Right cardiac atrium (tissue), 5 donors: ENCODE results near the gene DIAPH3. TPM values are rescaled to one million over a fixed set of nuclear protein-coding genes. Genes with fewer than 3 reads are reported as not detected.

Experiments
- ATAC-seq, 2 donors: fragments of 200-7000 bp; cut with Tn5 transposase; one replicate each; pipeline versions ENCODE4 v1.8.0 to v1.9.1; 2020; ENCODE audit warnings: moderate library complexity in 2 of 2, mild to moderate bottlenecking in 1 of 2
- DNase-seq, 3 donors: peaks; one replicate each; pipeline ENCODE4 v3.0.0-alpha.2; 2020
- H3K27ac ChIP-seq: one replicate; pipeline ENCODE4 v1.5.1; 2013; ENCODE audit warnings: mild to moderate bottlenecking, low read length, control low read depth, moderate library complexity
- H3K27me3 ChIP-seq: one replicate; pipeline ENCODE4 v1.6.1; 2013; ENCODE audit not compliant: control insufficient read depth, insufficient read depth
- H3K4me1 ChIP-seq: one replicate; pipeline ENCODE4 v1.6.1; 2013; ENCODE audit warnings: low read length; ENCODE audit not compliant: control insufficient read depth, insufficient read depth
- H3K4me3 ChIP-seq: one replicate; pipeline ENCODE4 v1.5.1; 2013; ENCODE audit warnings: low read length, control low read depth
- H3K9me3 ChIP-seq: one replicate; pipeline ENCODE4 v1.6.1; 2013; ENCODE audit warnings: low read length; ENCODE audit not compliant: control insufficient read depth
- WGBS: extraction: QIAGEN DNeasy Blood & Tissue Kit; methylation state at CpG from one replicate; pipeline ENCODE4 v1.1.7; 2013; 5-methylcytosine and 5-hydroxymethylcytosine counted together
- intact Hi-C, 4 donors: fragments of 100-400 bp; cut with DNase I; formaldehyde crosslinking; loops; one replicate each; pipeline versions ENCODE4 v1.11.0 to v1.14.0; 2022 to 2023
- polyA plus RNA-seq: library from polyadenylated mRNA; stranded (reverse); fragments of 200-250 nt; gene quantifications from one replicate; pipeline ENCODE4 v1.2.3, GENCODE V29; 2013
- total RNA-seq, 4 donors: library from RNA; stranded (reverse); fragmentation: NEBNext Ultra II Directional; extraction: Animal tissue kit (Norgen Biotek cat#: 25700); gene quantifications; one replicate each; pipeline ENCODE4 v1.2.1, GENCODE V29; 2021
- donor health status: healthy with polysubstance abuse.
- donor health status: DM: no; HTN: yes; CAD: no.
- donor health status: DM: no; HTN: no; CAD: no.
- donor health status: DM: no; HTN: yes; CAD: no; lungs with severe emphysema.
- donor health status: DM: yes; HTN: yes; CAD: no.

DIAPH3 gene
- total and polyA plus RNA-seq, 5 donors: 0.09 to 0.46 (median 0.33) TPM

DNA sequence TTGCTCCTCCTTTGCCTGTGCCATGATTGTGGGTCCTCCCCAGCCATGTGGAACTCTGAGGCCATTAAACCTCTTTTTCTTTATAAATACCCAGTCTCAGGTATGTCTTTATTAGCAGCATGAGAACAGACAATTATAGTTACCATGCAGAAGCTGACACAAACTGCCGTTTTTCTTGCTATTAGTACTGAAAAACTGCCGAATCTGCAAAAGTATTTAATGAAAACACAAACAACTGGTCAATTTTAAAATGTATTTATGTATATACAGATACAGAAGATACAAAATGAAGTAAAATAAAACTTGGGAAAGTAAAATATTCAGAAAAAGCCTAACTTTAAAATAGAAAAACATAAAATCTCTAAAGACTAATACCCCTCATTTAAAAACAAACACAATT is 206.3 kb downstream of the DIAPH3 start:
- Histone ChIP-seq H3K4me1 (no peaks in the 10 kb centered on the region), H3K9me3 (peaks cover 2% of the 10 kb centered on the region), H3K4me3 (no peak overlapping the region), H3K27ac (no peak overlapping the region), H3K27me3 (no peaks in the 10 kb centered on the region)
- no peak for DNase-seq
- 95% methylated on average over 2 of the region's 2 CpGs for WGBS
- intact Hi-C loops: no loop called here
- no peak for ATAC-seq

GRCh38 chr13:59954601-59955000 is 209.1 kb downstream of the DIAPH3 start:
- H3K9me3 ChIP-seq: peaks cover 2% of the 10 kb centered on the region
- no peak overlapping the region for H3K27ac ChIP-seq
- no peak overlapping the region for H3K4me3 ChIP-seq
- DNase-seq: no peak
- no peaks in the 10 kb centered on the region for H3K4me1 ChIP-seq
- no peak for ATAC-seq
- intact Hi-C loops: no loop called here
- H3K27me3 ChIP-seq: no peaks in the 10 kb centered on the region

DNA sequence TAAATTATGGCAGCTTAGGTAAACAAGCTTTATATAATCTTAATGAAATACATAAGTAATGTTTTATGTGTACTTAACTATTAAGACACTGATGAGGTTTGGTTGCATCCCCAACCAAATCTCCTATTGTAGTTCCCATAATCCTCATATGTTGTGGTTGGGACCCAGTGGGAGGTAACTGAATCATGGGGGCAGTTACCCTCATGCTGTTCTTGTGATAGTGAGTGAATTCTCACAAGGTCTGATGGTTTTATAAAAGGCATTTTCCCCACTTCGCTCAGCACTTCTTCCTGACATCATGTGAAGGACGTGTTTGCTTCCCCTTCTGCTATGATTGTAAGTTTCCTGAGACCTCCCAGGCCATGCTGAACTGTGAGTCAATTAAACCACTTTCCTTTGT is 212.7 kb downstream of the DIAPH3 start:
- no peak for ATAC-seq
- Histone ChIP-seq H3K4me3 (no peak overlapping the region), H3K9me3 (no peaks in the 10 kb centered on the region), H3K27me3 (no peaks in the 10 kb centered on the region), H3K27ac (no peak overlapping the region), H3K4me1 (no peaks in the 10 kb centered on the region)
- no peak for DNase-seq
- intact Hi-C loops: no loop called here
- WGBS: 83% methylated on average over 2 of the region's 2 CpGs

DNA sequence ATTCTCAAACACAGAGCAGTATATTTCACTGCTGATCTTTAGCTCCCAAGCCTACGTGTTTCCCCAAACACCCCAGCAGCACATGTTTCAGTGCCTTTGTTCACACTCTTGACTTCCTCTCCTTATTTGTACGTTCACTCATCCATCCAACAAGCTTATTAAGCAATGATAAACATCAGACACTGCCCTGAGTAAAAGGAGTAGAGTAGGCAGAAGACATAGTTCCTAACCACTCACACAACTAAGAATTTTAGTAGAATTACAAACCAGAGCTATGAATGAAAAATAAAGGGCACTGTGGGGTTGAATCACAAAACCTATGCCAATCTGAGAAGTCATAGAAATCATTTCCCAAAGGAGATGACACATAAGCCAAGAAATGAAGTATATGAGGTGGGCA is 213.5 kb downstream of the DIAPH3 start:
- DNase-seq: no peak
- no peak overlapping the region for H3K4me3 ChIP-seq
- no peaks in the 10 kb centered on the region for H3K27me3 ChIP-seq
- no peaks in the 10 kb centered on the region for H3K4me1 ChIP-seq
- H3K27ac ChIP-seq: no peak overlapping the region
- ATAC-seq: no peak
- no peaks in the 10 kb centered on the region for H3K9me3 ChIP-seq
- WGBS: 83% methylated on average over 2 of the region's 2 CpGs
- intact Hi-C loops: no loop called here

DNA sequence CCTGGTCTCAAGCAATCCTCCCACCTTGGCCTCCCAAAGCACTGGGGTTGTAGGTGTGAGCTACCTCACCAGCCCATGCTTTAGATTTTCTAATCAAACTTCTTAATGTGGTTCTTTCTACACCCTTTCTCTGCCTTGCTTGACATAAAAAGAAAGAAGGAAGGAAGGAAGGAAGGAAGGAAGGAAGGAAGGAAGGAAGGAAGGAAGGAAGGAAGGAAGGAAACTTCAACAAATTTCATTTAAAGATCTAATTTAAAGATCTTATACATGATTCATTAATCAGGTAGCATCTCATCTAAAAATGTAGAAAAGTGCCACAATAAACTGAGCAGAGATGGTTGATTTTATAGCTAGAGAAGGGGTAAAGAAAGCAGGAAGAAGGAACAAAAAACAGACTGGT is 215.0 kb downstream of the DIAPH3 start:
- intact Hi-C loops: no loop called here
- Histone ChIP-seq H3K4me1 (no peaks in the 10 kb centered on the region), H3K4me3 (no peak overlapping the region), H3K27me3 (no peaks in the 10 kb centered on the region), H3K9me3 (no peaks in the 10 kb centered on the region), H3K27ac (no peak overlapping the region)
- ATAC-seq (no peak), DNase-seq (no peak)

- no peaks in the 10 kb centered on the region for H3K4me1 ChIP-seq
- no peaks in the 10 kb centered on the region for H3K9me3 ChIP-seq
- H3K4me3 ChIP-seq: no peak overlapping the region
- WGBS: 35% methylated on average over 4 of the region's 4 CpGs
- no peak overlapping the region for H3K27ac ChIP-seq
- intact Hi-C loops: no loop called here
- DNase-seq: no peak
- ATAC-seq: no peak
- H3K27me3 ChIP-seq: no peaks in the 10 kb centered on the region
Measured at GRCh38 chr13:59946944-59947343, 216.8 kb downstream of the DIAPH3 start.

GRCh38 chr13:59931621-59932020 is 232.1 kb downstream of the DIAPH3 start:
- no peak overlapping the region for H3K4me3 ChIP-seq
- no peak for ATAC-seq
- H3K27ac ChIP-seq: no peak overlapping the region
- H3K27me3 ChIP-seq: no peaks in the 10 kb centered on the region
- DNase-seq: no peak
- WGBS: 92% methylated on average over 1 of the region's 1 CpG
- intact Hi-C loops: no loop called here
- H3K9me3 ChIP-seq: no peaks in the 10 kb centered on the region
- H3K4me1 ChIP-seq: no peaks in the 10 kb centered on the region

DNA sequence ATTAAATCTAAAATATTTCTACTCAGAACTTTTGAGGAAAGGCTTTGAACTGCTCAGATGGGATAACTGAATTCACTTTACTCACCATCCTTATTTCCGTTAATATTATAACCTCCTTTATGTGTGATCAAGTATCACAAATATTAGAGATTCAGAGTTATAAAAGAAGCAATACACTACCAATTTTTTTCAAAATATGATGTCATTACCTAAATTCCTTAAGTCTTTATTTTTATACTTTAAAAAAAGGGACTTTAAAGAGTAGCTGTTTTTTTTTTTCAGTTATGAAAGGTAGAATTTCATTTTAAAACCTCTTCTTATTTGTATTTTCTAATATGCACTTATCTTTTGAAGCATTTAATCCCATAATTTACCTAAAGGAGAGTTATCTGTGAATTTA is 239.5 kb downstream of the DIAPH3 start:
- Histone ChIP-seq H3K4me3 (no peak overlapping the region), H3K27me3 (no peaks in the 10 kb centered on the region), H3K4me1 (no peaks in the 10 kb centered on the region), H3K9me3 (no peaks in the 10 kb centered on the region), H3K27ac (no peak overlapping the region)
- intact Hi-C loops: no loop called here
- 96% methylated on average over 1 of the region's 1 CpG for WGBS
- DNase-seq: no peak
- no peak for ATAC-seq

- intact Hi-C loops: no loop called here
- H3K4me3 ChIP-seq: no peak overlapping the region
- no peaks in the 10 kb centered on the region for H3K27me3 ChIP-seq
- H3K27ac ChIP-seq: no peak overlapping the region
- DNase-seq: no peak
- H3K9me3 ChIP-seq: no peaks in the 10 kb centered on the region
- H3K4me1 ChIP-seq: no peaks in the 10 kb centered on the region
- WGBS: 97% methylated on average over 3 of the region's 3 CpGs
- ATAC-seq: no peak
Measured at GRCh38 chr13:59915252-59915651, 248.5 kb downstream of the DIAPH3 start.

DNA sequence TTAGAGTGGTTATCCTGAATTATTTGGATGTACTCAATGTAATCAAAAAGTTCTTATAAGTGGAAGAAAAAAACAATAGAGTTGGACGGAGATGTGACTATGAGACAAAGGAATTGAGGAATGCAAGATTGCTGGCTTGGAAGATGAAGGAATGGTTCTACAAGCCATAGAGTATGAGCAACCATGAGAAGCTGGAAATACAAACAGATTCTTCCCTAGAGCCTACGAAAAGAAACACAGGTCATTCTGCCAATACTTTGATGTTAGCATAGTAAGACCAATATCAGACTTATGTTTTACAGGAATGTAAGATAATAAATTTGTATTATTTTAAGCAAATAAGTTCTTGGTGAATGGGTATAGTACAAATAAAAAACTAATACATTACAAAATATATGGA is 249.2 kb downstream of the DIAPH3 start:
- intact Hi-C loops: no loop called here
- no peak for DNase-seq
- ATAC-seq: no peak
- Histone ChIP-seq H3K27me3 (no peaks in the 10 kb centered on the region), H3K4me3 (no peak overlapping the region), H3K27ac (no peak overlapping the region), H3K9me3 (no peaks in the 10 kb centered on the region), H3K4me1 (no peaks in the 10 kb centered on the region)
- 96% methylated on average over 2 of the region's 2 CpGs for WGBS

- intact Hi-C loops: no loop called here
Measured at GRCh38 chr13:59906413-59907049, 257.2 kb downstream of the DIAPH3 start.

GRCh38 chr13:59901191-59901590 is 262.5 kb downstream of the DIAPH3 start:
- ATAC-seq: no peak
- H3K27me3 ChIP-seq: no peaks in the 10 kb centered on the region
- 91% methylated on average over 3 of the region's 3 CpGs for WGBS
- no peaks in the 10 kb centered on the region for H3K4me1 ChIP-seq
- H3K27ac ChIP-seq: no peak overlapping the region
- no peaks in the 10 kb centered on the region for H3K9me3 ChIP-seq
- H3K4me3 ChIP-seq: no peak overlapping the region
- no peak for DNase-seq
- intact Hi-C loops: no loop called here

More at GRCh38 chr13:59906413-59907049, 257.2 kb downstream of the DIAPH3 start:
- DNase-seq: no peak
- no peak overlapping the region for H3K4me3 ChIP-seq
- no peaks in the 10 kb centered on the region for H3K4me1 ChIP-seq
- no peak for ATAC-seq
- H3K27me3 ChIP-seq: no peaks in the 10 kb centered on the region
- WGBS: 52% methylated on average over 7 of the region's 7 CpGs
- no peaks in the 10 kb centered on the region for H3K9me3 ChIP-seq
- no peak overlapping the region for H3K27ac ChIP-seq
